ENCODE results near the gene RITA1. TPM values are rescaled to one million over a fixed set of nuclear protein-coding genes. Genes with fewer than 3 reads are reported as not detected.
A peak's percentile ranks its signal among the peaks of the same experiment; 100 is the strongest.

The RITA1 gene
- total RNA-seq, 1 donor = 22.4 TPM

GRCh38 chr12:113142173-113142885, 43.2 kb upstream of the RITA1 start:
- Histone ChIP-seq H3K4me2 (ENCODE audit: insufficient read depth, low read length) (no peak overlapping the region), H3K4me1 (ENCODE audit: insufficient read depth, low read length) (no peaks in the 10 kb centered on the region), H3K4me3 (ENCODE audit: insufficient read depth, low read length) (no peak overlapping the region), H3K79me2 (ENCODE audit: insufficient read depth, low read length) (no peaks in the 10 kb centered on the region), H3K27me3 (ENCODE audit: insufficient read depth, low read length) (no peaks in the 10 kb centered on the region), H3K27ac (ENCODE audit: low read depth, low read length) (no peak overlapping the region), H4K20me1 (ENCODE audit: insufficient read depth, low read length) (no peaks in the 10 kb centered on the region), H2AFZ (ENCODE audit: low read length) (no peak overlapping the region), H3K36me3 (ENCODE audit: insufficient read depth, low read length) (no peaks in the 10 kb centered on the region), H3K9me3 (ENCODE audit: low read depth, low read length) (no peaks in the 10 kb centered on the region)
- DNase-seq (ENCODE audit: insufficient read length, low spot score, missing footprints) = peak; percentile 58
- no peak for TF ChIP-seq CTCF (IDR thresholded peaks at IDR 0.05; ENCODE audit: extremely low read depth, low read depth, low read length)

GRCh38 chr12:113142886-113143332, 42.6 kb upstream of the RITA1 start:
- Histone ChIP-seq H3K36me3 (ENCODE audit: insufficient read depth, low read length) (no peaks in the 10 kb centered on the region), H3K4me1 (ENCODE audit: insufficient read depth, low read length) (no peaks in the 10 kb centered on the region), H3K4me3 (ENCODE audit: insufficient read depth, low read length) (no peak overlapping the region), H3K4me2 (ENCODE audit: insufficient read depth, low read length) (no peak overlapping the region), H3K79me2 (ENCODE audit: insufficient read depth, low read length) (no peaks in the 10 kb centered on the region), H2AFZ (ENCODE audit: low read length) (no peak overlapping the region), H3K9me3 (ENCODE audit: low read depth, low read length) (no peaks in the 10 kb centered on the region), H3K27ac (ENCODE audit: low read depth, low read length) (no peak overlapping the region), H3K27me3 (ENCODE audit: insufficient read depth, low read length) (no peaks in the 10 kb centered on the region), H4K20me1 (ENCODE audit: insufficient read depth, low read length) (no peaks in the 10 kb centered on the region)
- peak; percentile 45 for DNase-seq (ENCODE audit: insufficient read length, low spot score, missing footprints)
- no peak for TF ChIP-seq CTCF (IDR thresholded peaks at IDR 0.05; ENCODE audit: extremely low read depth, low read depth, low read length)

GRCh38 chr12:113143959-113144358, 41.6 kb upstream of the RITA1 start:
- no peak for DNase-seq (ENCODE audit: insufficient read length, low spot score, missing footprints)
- TF ChIP-seq CTCF (IDR thresholded peaks at IDR 0.05; ENCODE audit: extremely low read depth, low read depth, low read length) = no peak
- Histone ChIP-seq H3K4me2 (ENCODE audit: insufficient read depth, low read length) (no peak overlapping the region), H2AFZ (ENCODE audit: low read length) (no peak overlapping the region), H3K9me3 (ENCODE audit: low read depth, low read length) (no peaks in the 10 kb centered on the region), H3K4me1 (ENCODE audit: insufficient read depth, low read length) (no peaks in the 10 kb centered on the region), H3K27ac (ENCODE audit: low read depth, low read length) (no peak overlapping the region), H3K36me3 (ENCODE audit: insufficient read depth, low read length) (no peaks in the 10 kb centered on the region), H4K20me1 (ENCODE audit: insufficient read depth, low read length) (no peaks in the 10 kb centered on the region), H3K27me3 (ENCODE audit: insufficient read depth, low read length) (no peaks in the 10 kb centered on the region), H3K79me2 (ENCODE audit: insufficient read depth, low read length) (no peaks in the 10 kb centered on the region), H3K4me3 (ENCODE audit: insufficient read depth, low read length) (no peak overlapping the region)

GRCh38 chr12:113144806-113145205, 40.7 kb upstream of the RITA1 start:
- TF ChIP-seq CTCF (IDR thresholded peaks at IDR 0.05; ENCODE audit: extremely low read depth, low read depth, low read length) = no peak
- peak; percentile 23 for DNase-seq (ENCODE audit: insufficient read length, low spot score, missing footprints)

More at GRCh38 chr12:113144806-113145205, 40.7 kb upstream of the RITA1 start:
- H3K36me3 ChIP-seq (ENCODE audit: insufficient read depth, low read length) = no peaks in the 10 kb centered on the region
- H3K9me3 ChIP-seq (ENCODE audit: low read depth, low read length) = no peaks in the 10 kb centered on the region
- peaks cover 2% of the 10 kb centered on the region for H3K4me1 ChIP-seq (ENCODE audit: insufficient read depth, low read length)
- no peaks in the 10 kb centered on the region for H3K79me2 ChIP-seq (ENCODE audit: insufficient read depth, low read length)
- no peak overlapping the region for H3K4me2 ChIP-seq (ENCODE audit: insufficient read depth, low read length)
- H3K27me3 ChIP-seq (ENCODE audit: insufficient read depth, low read length) = no peaks in the 10 kb centered on the region
- H3K27ac ChIP-seq (ENCODE audit: low read depth, low read length) = no peak overlapping the region
- no peak overlapping the region for H2AFZ ChIP-seq (ENCODE audit: low read length)
- H3K4me3 ChIP-seq (ENCODE audit: insufficient read depth, low read length) = no peak overlapping the region
- H4K20me1 ChIP-seq (ENCODE audit: insufficient read depth, low read length) = no peaks in the 10 kb centered on the region

All from osteoblast (primary cell).